ENCODE measurements around the gene MRGPRF.

DNA sequence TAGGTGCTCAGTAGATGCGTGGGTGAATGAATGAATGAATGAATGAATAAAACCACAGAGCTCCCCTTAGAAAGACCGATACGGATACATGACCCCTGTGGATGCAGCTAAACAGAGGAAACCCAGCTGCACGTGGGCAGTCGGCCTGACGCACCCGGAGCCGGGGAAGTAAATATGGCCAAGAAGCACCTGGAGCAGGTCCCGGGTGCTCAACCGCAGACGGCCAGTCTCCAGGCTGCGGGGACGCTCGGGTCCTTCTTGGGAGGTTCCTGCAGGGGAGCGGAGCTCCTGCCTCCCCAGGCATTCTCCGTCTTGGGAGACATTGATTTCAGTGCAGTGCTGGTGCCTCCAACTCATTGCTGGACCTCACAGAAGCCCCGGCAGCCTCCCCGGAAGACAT lies 24.0 kb upstream of the MRGPRF start:
- TF ChIP-seq CTCF (IDR thresholded peaks at IDR 0.05; ENCODE audit: control extremely low read depth in 1 of 3, insufficient read depth in 1 of 3, low read depth in 1 of 3, low read length in 3 of 3): no peak
- TF ChIP-seq JUND (IDR thresholded peaks at IDR 0.05; ENCODE audit: low read length): no peak
- no peak for TF ChIP-seq TAF1 (IDR thresholded peaks at IDR 0.05; ENCODE audit: low read depth, low read length)
- TF ChIP-seq, protein P1, sequence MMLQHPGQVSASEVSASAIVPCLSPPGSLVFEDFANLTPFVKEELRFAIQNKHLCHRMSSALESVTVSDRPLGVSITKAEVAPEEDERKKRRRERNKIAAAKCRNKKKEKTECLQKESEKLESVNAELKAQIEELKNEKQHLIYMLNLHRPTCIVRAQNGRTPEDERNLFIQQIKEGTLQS (IDR thresholded peaks at IDR 0.05; ENCODE audit: insufficient read depth, low read depth, low read length): no peak
- TF ChIP-seq GTF2F1 (IDR thresholded peaks at IDR 0.05; ENCODE audit: borderline replicate concordance, low read depth, low read length): no peak
- TF ChIP-seq POLR2A (IDR thresholded peaks at IDR 0.05; ENCODE audit: control extremely low read depth in 1 of 2, low read depth in 2 of 2, low read length in 2 of 2): no peak
- TF ChIP-seq CHD2 (IDR thresholded peaks at IDR 0.05; ENCODE audit: low read length): no peak
- TF ChIP-seq BRCA1 (IDR thresholded peaks at IDR 0.05; ENCODE audit: low read depth, low read length): no peak
- no peak for TF ChIP-seq KDM1A (IDR thresholded peaks at IDR 0.05; ENCODE audit: borderline replicate concordance, low read length)
- TF ChIP-seq ZNF274 (IDR thresholded peaks at IDR 0.05; ENCODE audit: borderline replicate concordance, extremely low read depth, low read length): no peak
- TF ChIP-seq EZH2 (IDR thresholded peaks at IDR 0.05; ENCODE audit: low read depth, low read length, severe bottlenecking): no peak
- no peak for TF ChIP-seq CBX5 (IDR thresholded peaks at IDR 0.05; ENCODE audit: low read depth, low read length)
- TF ChIP-seq, protein P2, sequence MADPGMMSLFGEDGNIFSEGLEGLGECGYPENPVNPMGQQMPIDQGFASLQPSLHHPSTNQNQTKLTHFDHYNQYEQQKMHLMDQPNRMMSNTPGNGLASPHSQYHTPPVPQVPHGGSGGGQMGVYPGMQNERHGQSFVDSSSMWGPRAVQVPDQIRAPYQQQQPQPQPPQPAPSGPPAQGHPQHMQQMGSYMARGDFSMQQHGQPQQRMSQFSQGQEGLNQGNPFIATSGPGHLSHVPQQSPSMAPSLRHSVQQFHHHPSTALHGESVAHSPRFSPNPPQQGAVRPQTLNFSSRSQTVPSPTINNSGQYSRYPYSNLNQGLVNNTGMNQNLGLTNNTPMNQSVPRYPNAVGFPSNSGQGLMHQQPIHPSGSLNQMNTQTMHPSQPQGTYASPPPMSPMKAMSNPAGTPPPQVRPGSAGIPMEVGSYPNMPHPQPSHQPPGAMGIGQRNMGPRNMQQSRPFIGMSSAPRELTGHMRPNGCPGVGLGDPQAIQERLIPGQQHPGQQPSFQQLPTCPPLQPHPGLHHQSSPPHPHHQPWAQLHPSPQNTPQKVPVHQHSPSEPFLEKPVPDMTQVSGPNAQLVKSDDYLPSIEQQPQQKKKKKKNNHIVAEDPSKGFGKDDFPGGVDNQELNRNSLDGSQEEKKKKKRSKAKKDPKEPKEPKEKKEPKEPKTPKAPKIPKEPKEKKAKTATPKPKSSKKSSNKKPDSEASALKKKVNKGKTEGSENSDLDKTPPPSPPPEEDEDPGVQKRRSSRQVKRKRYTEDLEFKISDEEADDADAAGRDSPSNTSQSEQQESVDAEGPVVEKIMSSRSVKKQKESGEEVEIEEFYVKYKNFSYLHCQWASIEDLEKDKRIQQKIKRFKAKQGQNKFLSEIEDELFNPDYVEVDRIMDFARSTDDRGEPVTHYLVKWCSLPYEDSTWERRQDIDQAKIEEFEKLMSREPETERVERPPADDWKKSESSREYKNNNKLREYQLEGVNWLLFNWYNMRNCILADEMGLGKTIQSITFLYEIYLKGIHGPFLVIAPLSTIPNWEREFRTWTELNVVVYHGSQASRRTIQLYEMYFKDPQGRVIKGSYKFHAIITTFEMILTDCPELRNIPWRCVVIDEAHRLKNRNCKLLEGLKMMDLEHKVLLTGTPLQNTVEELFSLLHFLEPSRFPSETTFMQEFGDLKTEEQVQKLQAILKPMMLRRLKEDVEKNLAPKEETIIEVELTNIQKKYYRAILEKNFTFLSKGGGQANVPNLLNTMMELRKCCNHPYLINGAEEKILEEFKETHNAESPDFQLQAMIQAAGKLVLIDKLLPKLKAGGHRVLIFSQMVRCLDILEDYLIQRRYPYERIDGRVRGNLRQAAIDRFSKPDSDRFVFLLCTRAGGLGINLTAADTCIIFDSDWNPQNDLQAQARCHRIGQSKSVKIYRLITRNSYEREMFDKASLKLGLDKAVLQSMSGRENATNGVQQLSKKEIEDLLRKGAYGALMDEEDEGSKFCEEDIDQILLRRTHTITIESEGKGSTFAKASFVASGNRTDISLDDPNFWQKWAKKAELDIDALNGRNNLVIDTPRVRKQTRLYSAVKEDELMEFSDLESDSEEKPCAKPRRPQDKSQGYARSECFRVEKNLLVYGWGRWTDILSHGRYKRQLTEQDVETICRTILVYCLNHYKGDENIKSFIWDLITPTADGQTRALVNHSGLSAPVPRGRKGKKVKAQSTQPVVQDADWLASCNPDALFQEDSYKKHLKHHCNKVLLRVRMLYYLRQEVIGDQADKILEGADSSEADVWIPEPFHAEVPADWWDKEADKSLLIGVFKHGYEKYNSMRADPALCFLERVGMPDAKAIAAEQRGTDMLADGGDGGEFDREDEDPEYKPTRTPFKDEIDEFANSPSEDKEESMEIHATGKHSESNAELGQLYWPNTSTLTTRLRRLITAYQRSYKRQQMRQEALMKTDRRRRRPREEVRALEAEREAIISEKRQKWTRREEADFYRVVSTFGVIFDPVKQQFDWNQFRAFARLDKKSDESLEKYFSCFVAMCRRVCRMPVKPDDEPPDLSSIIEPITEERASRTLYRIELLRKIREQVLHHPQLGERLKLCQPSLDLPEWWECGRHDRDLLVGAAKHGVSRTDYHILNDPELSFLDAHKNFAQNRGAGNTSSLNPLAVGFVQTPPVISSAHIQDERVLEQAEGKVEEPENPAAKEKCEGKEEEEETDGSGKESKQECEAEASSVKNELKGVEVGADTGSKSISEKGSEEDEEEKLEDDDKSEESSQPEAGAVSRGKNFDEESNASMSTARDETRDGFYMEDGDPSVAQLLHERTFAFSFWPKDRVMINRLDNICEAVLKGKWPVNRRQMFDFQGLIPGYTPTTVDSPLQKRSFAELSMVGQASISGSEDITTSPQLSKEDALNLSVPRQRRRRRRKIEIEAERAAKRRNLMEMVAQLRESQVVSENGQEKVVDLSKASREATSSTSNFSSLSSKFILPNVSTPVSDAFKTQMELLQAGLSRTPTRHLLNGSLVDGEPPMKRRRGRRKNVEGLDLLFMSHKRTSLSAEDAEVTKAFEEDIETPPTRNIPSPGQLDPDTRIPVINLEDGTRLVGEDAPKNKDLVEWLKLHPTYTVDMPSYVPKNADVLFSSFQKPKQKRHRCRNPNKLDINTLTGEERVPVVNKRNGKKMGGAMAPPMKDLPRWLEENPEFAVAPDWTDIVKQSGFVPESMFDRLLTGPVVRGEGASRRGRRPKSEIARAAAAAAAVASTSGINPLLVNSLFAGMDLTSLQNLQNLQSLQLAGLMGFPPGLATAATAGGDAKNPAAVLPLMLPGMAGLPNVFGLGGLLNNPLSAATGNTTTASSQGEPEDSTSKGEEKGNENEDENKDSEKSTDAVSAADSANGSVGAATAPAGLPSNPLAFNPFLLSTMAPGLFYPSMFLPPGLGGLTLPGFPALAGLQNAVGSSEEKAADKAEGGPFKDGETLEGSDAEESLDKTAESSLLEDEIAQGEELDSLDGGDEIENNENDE (IDR thresholded peaks at IDR 0.05; ENCODE audit: insufficient replicate concordance, low read length): no peak
- no peak for TF ChIP-seq EGR1 (IDR thresholded peaks at IDR 0.05; ENCODE audit: borderline replicate concordance, low read depth, low read length)

Measured in H1 (cell line).